Measurements from ENCODE around the gene SMIM35. TPM values are rescaled to one million over a fixed set of nuclear protein-coding genes. Genes with fewer than 3 reads are reported as not detected.

The SMIM35 gene
- total and polyA plus RNA-seq, 2 donors (not counting 3 experiments of a cell fraction or from before 2014, with no cell fraction given) = not detected

DNA sequence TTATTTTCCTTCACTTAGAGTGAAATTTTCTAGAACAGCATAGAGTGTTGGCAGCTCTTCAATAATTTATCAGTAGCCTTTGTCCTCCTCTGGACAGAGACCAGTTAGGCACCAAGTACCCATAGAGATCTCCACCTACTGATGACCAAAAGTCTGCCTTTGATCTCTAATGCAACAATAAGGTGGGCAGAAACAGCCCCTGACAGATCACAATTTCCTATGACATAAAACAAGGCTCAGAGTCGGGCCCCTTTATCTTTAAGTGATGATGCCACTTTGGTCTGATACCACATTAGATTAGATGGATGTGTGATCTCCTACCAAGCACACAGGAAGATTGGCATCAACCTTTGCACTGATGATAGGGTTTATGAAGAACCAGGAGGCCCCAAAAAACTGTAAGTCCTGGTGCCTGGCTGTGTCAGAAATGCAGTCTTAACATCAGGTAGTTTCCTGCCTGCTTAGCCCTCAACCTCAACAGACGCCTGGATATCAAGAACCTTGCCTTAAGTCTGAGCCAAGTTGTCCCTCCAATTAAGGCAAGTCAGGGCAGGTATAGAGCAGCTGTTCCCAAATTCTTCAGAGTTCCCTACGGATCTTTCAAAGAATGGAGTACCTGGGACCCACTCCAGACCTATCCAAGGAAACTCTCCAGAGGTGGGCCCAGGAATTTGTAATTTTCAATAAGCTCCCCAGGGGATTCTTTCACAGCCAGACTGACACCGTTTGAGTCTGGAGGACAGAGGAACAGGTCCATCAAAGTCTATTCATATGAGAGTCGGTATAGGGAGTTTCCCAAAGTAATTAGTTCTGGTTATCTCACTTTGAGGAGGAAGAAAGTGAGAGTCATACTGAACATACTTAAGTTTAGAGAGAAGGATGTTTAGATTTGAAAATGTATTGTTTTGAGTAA, 40.5 kb downstream of the SMIM35 start:
- Histone ChIP-seq H3K79me2 (ENCODE audit: control insufficient read depth, insufficient read depth, low read length) (no peaks in the 10 kb centered on the region), H3K27me3 (ENCODE audit: control insufficient read depth in 2 of 2, insufficient read depth in 2 of 2, low read length in 2 of 2) (peaks cover 15 to 22% of the 10 kb centered on the region in 2 experiments), H3K9ac (replicated peaks; ENCODE audit: extremely low read depth, insufficient read depth, low read length) (no peak overlapping the region), H3K36me3 (ENCODE audit: control insufficient read depth in 2 of 2, extremely low read depth in 1 of 2, insufficient read depth in 2 of 2, low read length in 2 of 2) (no peaks in the 10 kb centered on the region), H4K20me1 (replicated peaks; ENCODE audit: control insufficient read depth, extremely low read depth, insufficient read depth, low read length) (no peaks in the 10 kb centered on the region), H3K9me1 (replicated peaks; ENCODE audit: control insufficient read depth, extremely low read depth, insufficient read depth, low read length) (no peaks in the 10 kb centered on the region), H3K9me3 (replicated peaks; ENCODE audit: control insufficient read depth, insufficient read depth, low read length) (no peaks in the 10 kb centered on the region), H2AFZ (ENCODE audit: low read depth, low read length) (no peak overlapping the region), H3K27ac (ENCODE audit: insufficient read depth, low read depth, low read length) (no peak overlapping the region), H3K4me3 (replicated peaks in 1 of 3; ENCODE audit: insufficient read depth in 1 of 3, low read depth in 1 of 3, low read length in 3 of 3) (no peak overlapping the region), H3K4me1 (ENCODE audit: control insufficient read depth, extremely low read depth, insufficient read depth, low read length) (no peaks in the 10 kb centered on the region), H3K4me2 (ENCODE audit: insufficient read depth, low read length) (no peak overlapping the region)
- no peak for FAIRE-seq
- no TSS peak for BruUV-seq (replicated peaks)
- dilution Hi-C loops (cut with MboI; ENCODE audit: extremely low pct_ligation_motif_present, low sequenced_read_pairs) = no loop called here
- TF ChIP-seq, protein P1, sequence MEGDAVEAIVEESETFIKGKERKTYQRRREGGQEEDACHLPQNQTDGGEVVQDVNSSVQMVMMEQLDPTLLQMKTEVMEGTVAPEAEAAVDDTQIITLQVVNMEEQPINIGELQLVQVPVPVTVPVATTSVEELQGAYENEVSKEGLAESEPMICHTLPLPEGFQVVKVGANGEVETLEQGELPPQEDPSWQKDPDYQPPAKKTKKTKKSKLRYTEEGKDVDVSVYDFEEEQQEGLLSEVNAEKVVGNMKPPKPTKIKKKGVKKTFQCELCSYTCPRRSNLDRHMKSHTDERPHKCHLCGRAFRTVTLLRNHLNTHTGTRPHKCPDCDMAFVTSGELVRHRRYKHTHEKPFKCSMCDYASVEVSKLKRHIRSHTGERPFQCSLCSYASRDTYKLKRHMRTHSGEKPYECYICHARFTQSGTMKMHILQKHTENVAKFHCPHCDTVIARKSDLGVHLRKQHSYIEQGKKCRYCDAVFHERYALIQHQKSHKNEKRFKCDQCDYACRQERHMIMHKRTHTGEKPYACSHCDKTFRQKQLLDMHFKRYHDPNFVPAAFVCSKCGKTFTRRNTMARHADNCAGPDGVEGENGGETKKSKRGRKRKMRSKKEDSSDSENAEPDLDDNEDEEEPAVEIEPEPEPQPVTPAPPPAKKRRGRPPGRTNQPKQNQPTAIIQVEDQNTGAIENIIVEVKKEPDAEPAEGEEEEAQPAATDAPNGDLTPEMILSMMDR (IDR thresholded peaks at IDR 0.05; ENCODE audit: extremely low read depth in 1 of 2, insufficient read depth in 1 of 2, low read depth in 1 of 2, low read length in 2 of 2) = no peak
- TF ChIP-seq FOS (IDR thresholded peaks at IDR 0.05; ENCODE audit: borderline replicate concordance, insufficient read depth, low read length) = no peak
- TF ChIP-seq POLR2A (IDR thresholded peaks at IDR 0.05; ENCODE audit: low read depth, low read length) = no peak
- TF ChIP-seq GATA2 (IDR thresholded peaks at IDR 0.05; ENCODE audit: insufficient read depth, insufficient read length, low read depth, low read length) = no peak
- TF ChIP-seq POLR2AphosphoS5 (IDR thresholded peaks at IDR 0.05; ENCODE audit: insufficient read depth, low read depth, low read length) = no peak
- no peak for TF ChIP-seq JUN (IDR thresholded peaks at IDR 0.05; ENCODE audit: borderline replicate concordance, insufficient read depth, insufficient read length, low read depth)
- TF ChIP-seq, protein P2, sequence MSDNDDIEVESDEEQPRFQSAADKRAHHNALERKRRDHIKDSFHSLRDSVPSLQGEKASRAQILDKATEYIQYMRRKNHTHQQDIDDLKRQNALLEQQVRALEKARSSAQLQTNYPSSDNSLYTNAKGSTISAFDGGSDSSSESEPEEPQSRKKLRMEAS (IDR thresholded peaks at IDR 0.05; ENCODE audit: insufficient read depth, insufficient read length) = no peak
- TF ChIP-seq EZH2 (IDR thresholded peaks at IDR 0.05; ENCODE audit: borderline replicate concordance, low read depth, low read length, severe bottlenecking) = no peak
- no peak for TF ChIP-seq MYC (IDR thresholded peaks at IDR 0.05; ENCODE audit: low read depth, low read length)
- no peak for DNase-seq (ENCODE audit: low read depth, low spot score)
- intact Hi-C loops (cut with micrococcal nuclease) = no loop called here
- ChIA-PET CTCF (interaction anchor here (0.7 to 1.6 kb wide), 2 partner anchors 7 to 9 kb away, joined by 3 to 4 read pairs; no protein-coding TSS in a partner anchor), POLR2A (no interaction called here)

Data from endothelial cell of umbilical vein (primary cell).